SJCRH30 (cell line): ENCODE data around the gene CD200R1. TPM values are rescaled to one million over a fixed set of nuclear protein-coding genes. Genes with fewer than 3 reads are reported as not detected.

Experiments
- DNase-seq, 2 experiments: peaks; one replicate each; pipeline ENCODE4 v3.0.0-alpha.2; 2015 to 2020
- H3K27ac ChIP-seq: fragments of 250-450 bp; sonication (Bioruptor Pico); 2 replicates; pipeline ENCODE4 v1.5.1; 2020; ENCODE audit warnings: mild to moderate bottlenecking, moderate library complexity
- H3K27me3 ChIP-seq: fragments of 250-450 bp; sonication (Bioruptor Pico); 2 replicates; pipeline ENCODE4 v1.5.1; 2020; ENCODE audit warnings: mild to moderate bottlenecking, moderate library complexity
- H3K36me3 ChIP-seq: fragments of 250-450 bp; sonication (Bioruptor Pico); 2 replicates; pipeline ENCODE4 v1.5.1; 2020; ENCODE audit warnings: mild to moderate bottlenecking, moderate library complexity
- H3K4me1 ChIP-seq: fragments of 250-450 bp; sonication (Bioruptor Pico); 2 replicates; pipeline ENCODE4 v1.5.1; 2020; ENCODE audit warnings: mild to moderate bottlenecking, moderate library complexity
- H3K4me3 ChIP-seq: fragments of 250-450 bp; sonication (Bioruptor Pico); 2 replicates; pipeline ENCODE4 v1.5.1; 2020; ENCODE audit warnings: mild to moderate bottlenecking, moderate library complexity
- H3K9me3 ChIP-seq: fragments of 250-450 bp; sonication (Bioruptor Pico); replicated peaks from 2 replicates; pipeline ENCODE4 v1.5.1; 2020; ENCODE audit warnings: mild to moderate bottlenecking, moderate library complexity
- total RNA-seq: library from RNA; depleted of rRNA; stranded (reverse); fragments of >200 nt; shearing (Covaris generic); gene quantifications from 2 replicates; pipeline ENCODE4 v1.2.3, GENCODE V29; 2014; rRNA removed

The CD200R1 gene
- total RNA-seq, 1 experiment from 2014 or later = 0.08 TPM

- H3K27ac ChIP-seq = no peak overlapping the region
- H3K4me1 ChIP-seq = peaks cover 5% of the 10 kb centered on the region
- H3K27me3 ChIP-seq = no peaks in the 10 kb centered on the region
- DNase-seq = no peak
- no peaks in the 10 kb centered on the region for H3K9me3 ChIP-seq
- no peaks in the 10 kb centered on the region for H3K36me3 ChIP-seq
- no peak overlapping the region for H3K4me3 ChIP-seq
Measured at GRCh38 chr3:112888381-112889085, 86.4 kb downstream of the CD200R1 start.

DNA sequence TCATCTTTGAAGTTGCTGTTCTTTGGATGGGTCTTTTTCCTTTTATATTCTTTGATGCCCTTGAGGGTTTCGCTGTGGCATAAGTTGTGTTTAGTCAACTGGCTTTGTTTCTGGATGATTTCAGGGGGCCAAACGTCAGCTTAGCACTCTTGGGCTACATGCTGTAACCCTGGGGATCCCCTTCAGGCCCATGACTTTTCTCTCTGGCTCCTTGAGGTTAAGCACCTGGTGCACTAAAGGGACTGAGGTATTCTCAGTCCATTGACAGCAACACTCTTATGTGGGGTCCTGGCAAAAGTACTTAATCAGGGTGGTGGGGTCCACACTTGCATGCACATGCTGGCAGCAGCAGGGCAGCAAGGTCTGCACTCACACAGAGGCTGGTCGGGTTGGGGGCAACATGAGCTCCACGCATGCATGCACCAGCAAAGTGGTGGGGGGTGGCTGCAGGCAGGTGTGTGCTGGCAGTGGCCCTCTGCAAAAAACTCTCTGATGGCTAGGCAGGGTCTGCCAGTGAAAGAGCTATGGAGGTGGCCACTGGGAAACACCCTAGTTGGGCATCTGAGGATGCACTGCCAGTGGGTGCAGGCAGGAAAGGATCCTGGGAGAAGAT, 90.1 kb downstream of the CD200R1 start:
- Histone ChIP-seq H3K4me3 (no peak overlapping the region), H3K27me3 (no peaks in the 10 kb centered on the region), H3K27ac (no peak overlapping the region), H3K36me3 (no peaks in the 10 kb centered on the region), H3K9me3 (no peaks in the 10 kb centered on the region), H3K4me1 (peaks cover 5% of the 10 kb centered on the region)
- DNase-seq = no peak

DNA sequence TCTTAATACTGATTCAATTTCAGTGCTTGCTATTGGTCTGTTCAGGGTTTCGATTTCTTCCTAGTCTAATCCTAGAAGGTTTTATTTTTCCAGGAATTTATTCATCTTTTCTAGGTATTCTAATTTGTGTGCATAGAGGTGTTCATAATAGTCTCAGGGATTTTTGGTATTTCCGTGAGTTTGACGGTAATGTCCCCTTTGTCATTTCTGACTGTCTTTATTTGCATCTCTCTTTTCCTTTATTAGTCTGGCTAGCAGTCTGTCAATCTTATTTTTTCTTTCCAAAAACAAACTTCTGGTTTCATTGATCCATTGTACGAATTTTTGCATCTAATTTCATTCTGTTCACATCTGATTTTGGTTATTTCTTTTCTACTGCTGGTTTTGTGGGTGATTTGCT, 93.0 kb downstream of the CD200R1 start:
- H3K27me3 ChIP-seq = no peaks in the 10 kb centered on the region
- no peaks in the 10 kb centered on the region for H3K36me3 ChIP-seq
- no peaks in the 10 kb centered on the region for H3K4me1 ChIP-seq
- H3K4me3 ChIP-seq = no peak overlapping the region
- H3K27ac ChIP-seq = no peak overlapping the region
- H3K9me3 ChIP-seq = no peaks in the 10 kb centered on the region
- no peak for DNase-seq

- DNase-seq = no peak
- Histone ChIP-seq H3K9me3 (peaks cover 4% of the 10 kb centered on the region; the same call in 1 of the 2 replicates), H3K36me3 (no peaks in the 10 kb centered on the region), H3K4me1 (no peaks in the 10 kb centered on the region), H3K27ac (no peak overlapping the region), H3K4me3 (no peak overlapping the region), H3K27me3 (no peaks in the 10 kb centered on the region)
Measured at GRCh38 chr3:112875561-112875960, 99.3 kb downstream of the CD200R1 start.

DNA sequence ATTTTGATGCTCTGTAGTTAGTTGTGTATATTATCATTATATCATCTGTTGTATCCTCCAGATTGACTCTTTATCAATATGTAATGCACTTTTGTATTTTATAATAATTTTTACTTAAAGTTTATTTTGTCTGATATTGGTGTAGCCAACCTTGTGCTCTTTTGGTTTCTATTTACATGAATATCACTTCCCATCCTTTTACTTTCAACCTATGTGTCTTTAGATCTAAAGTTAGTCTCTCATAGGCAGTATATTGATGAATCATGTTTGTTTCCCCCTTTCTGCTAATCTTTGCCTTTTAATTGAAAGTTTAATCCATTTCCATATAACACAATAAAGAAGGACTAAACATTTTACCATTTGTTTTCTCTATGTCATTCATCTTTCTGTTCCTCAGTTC, 100.2 kb downstream of the CD200R1 start:
- DNase-seq = no peak
- Histone ChIP-seq H3K4me3 (no peak overlapping the region), H3K36me3 (no peaks in the 10 kb centered on the region), H3K4me1 (no peaks in the 10 kb centered on the region), H3K27me3 (no peaks in the 10 kb centered on the region), H3K27ac (no peak overlapping the region), H3K9me3 (peaks cover 10% of the 10 kb centered on the region)

- Histone ChIP-seq H3K4me3 (no peak overlapping the region), H3K36me3 (no peaks in the 10 kb centered on the region), H3K9me3 (peaks cover 13% of the 10 kb centered on the region), H3K27me3 (no peaks in the 10 kb centered on the region), H3K4me1 (no peaks in the 10 kb centered on the region), H3K27ac (no peak overlapping the region)
- DNase-seq = no peak
Measured at GRCh38 chr3:112873632-112874031, 101.3 kb downstream of the CD200R1 start.

DNA sequence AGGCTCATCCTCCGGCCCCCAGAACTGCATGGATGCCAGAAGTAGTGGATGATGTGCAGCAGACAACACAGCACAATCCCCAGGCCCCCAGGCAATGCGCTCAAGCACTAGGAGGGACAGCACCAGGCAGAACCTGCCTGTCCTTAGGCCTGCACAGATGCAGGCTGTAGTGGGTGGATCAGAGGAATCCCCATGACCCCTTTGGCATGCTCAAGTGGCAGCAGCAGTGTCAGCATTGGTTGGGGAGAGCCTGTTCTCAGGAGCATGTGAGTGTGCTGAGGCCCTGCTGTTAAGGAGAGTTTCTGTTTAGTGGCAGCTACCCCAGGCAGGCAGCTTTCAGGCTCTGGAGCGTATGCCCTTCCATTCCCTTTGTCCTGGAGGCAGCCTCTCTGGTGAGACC, 103.2 kb downstream of the CD200R1 start:
- Histone ChIP-seq H3K27me3 (no peaks in the 10 kb centered on the region), H3K9me3 (peaks cover 13% of the 10 kb centered on the region), H3K4me1 (no peaks in the 10 kb centered on the region), H3K36me3 (no peaks in the 10 kb centered on the region), H3K4me3 (no peak overlapping the region), H3K27ac (no peak overlapping the region)
- no peak for DNase-seq

Other genes with a start within 250 kb of the CD200R1 start
- gene CD200R1L, start 128.2 kb downstream of the CD200R1 start, total RNA-seq = not detected in 2 replicates
- 36.6 and 37.6 TPM in 2 replicates for gene GTPBP8, start 15.9 kb upstream of the CD200R1 start, total RNA-seq
- 13.4 and 15.3 TPM in 2 replicates for gene BOC, start 236.5 kb upstream of the CD200R1 start, total RNA-seq